HG03558 (cell line): ENCODE measurements around the gene SYT8.
"Not testable (repeated sequence)": the region's sequence is repeated elsewhere in the genome, so short reads cannot be mapped to it uniquely, and the experiment has no call there.

Experiments used
- ATAC-seq: cut with Tn5 transposase; IDR thresholded peaks from one replicate; pipeline ENCODE4 v1.9.1; 2021; ENCODE audit warnings: moderate number of reproducible peaks; ENCODE audit not compliant: unreplicated experiment; ENCODE audit errors: extremely low read depth

The SYT8 gene

GRCh38 chr11:1834779-1835670, at the start of gene SYT8:
Gene SYT8, plus strand, starts transcription at chr11:1834990. Its CDS starts 116 bp downstream, at chr11:1835106.
- ATAC-seq: no peak

- no peak for ATAC-seq
Measured at GRCh38 chr11:1785749-1786413, 48.9 kb upstream of the SYT8 start.

DNA sequence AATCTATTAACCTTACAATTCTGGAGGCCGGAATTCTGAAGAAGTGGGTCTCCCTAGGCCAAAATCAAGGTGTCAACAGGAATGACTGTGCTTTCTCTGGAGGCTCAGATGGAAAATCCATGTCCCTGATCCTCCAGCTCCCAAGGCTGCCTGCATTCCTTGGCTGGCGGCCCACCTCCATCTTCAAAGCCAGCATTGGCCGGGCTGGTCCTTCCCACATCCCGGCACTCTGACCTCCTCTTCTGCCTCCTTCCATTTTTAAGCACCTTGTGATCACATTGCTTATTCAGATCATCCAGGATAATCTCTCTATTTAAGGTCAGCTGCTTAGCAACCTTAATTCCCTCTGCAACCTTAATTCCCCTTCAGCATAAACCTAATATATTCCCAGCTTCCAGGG, 48.3 kb upstream of the SYT8 start:
- no peak for ATAC-seq

DNA sequence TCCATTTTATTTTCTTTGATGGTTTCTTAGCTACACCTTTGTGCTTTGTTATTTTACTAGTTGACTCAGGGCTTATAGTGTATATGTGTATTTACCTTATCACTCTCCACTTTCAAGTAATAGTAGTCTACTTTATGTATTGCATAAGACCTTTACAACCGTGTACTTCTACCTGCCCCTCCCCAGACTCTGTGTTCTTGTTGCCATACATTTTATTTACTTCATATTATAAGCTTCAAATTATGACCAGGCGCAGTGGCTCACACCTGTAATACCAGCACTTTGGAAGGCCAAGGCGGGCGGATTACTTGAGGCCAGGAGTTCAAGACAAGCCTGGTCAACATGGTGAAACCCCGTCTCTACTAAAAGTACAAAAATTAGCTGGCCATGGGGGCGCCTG, 42.9 kb upstream of the SYT8 start:
- no peak for ATAC-seq

DNA sequence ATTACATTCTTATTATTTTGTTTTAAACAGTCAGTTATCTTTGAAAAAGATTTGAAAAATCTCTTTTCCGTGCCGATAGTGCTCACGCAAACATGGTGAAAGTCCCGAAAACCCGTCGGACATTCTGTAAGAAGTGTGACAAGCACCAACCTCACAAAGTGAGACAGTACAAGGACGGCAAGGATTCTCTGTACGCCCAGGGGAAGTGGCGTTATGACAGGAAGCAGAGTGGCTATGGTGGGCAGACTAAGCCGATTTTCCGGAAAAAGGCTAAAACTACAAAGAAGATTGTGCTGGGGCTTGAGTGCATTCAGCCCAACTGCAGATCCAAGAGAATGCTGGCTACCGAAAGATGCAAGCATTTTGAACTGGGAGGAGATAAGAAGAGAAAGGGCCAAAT, 42.3 kb upstream of the SYT8 start:
- ATAC-seq: no peak

DNA sequence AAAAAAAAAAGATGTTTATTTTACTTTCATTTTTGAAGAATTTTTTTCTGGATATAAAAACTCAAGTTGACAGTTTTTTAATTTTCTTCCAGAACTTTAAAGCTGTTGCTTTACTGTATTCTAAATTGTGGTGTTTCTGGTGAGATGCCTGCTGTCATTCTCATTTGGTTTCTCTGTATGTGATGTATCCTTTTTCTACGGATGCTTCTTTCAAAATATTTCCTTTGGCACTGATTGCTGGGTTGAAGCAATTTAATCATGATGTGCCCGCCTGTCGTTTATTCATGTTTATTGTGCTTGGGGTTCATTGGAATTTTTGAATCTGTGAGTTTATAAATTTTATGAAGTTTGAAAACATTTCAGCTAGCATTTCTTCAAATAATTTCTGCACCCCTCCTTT, 41.7 kb upstream of the SYT8 start:
- ATAC-seq: no peak

- ATAC-seq: no peak
Measured at GRCh38 chr11:1796413-1797011, 38.3 kb upstream of the SYT8 start.

DNA sequence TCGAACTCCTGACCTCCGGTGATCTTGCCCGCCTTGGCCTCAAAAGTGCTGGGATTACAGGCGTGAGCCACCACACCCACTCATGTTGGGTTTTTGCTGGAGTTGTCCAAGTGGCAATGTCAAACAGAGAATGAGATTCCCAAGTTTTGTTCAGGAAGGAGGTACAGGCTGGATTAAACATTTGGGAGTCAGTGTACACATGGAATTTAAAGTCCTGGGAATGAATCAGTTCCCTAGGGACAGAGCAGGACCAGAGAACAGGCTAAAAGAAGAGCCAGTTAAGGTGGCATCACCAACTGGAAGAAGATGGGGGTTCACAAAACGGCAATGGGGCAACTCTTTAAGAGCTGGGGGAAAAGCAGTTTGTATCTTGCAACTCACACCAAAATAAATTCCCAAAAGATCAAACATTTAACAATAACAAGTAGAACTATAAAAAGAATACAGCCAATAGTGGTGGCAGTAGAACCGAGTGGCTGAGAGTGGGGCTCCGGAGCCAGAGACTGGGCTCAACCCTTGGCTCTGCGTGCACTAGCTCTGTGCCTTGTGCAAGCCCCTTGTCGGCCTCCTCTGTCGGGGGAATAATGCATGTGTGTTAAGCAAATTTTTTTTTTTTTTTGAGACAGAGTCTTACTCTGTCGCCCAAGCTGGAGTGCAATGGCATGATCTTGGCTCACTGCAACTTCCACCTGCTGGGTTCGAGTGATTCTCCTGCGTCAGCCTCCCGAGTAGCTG, 37.2 kb upstream of the SYT8 start:
- ATAC-seq: no peak

DNA sequence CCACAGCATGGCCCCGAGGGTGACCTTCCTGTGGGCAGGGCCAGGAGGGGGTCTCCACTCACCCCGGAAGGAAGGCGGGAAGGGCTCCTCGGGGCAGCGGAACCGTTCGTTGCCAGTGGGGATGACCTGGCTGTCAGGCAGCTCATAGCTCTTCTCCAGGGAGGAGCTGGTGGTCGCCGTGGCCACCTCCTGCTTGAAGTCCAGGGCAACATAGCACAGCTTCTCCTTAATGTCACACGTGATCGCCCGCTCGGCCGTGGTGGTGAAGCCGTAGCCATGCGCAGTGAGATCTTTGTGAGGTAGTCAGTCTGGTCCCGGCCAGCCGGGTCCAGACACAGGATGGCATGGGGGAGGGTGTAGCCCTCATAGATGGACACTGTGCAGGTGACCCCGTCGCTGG, 31.5 kb upstream of the SYT8 start:
- no peak for ATAC-seq

- ATAC-seq: not testable (repeated sequence)
Measured at GRCh38 chr11:1803835-1804519, 30.8 kb upstream of the SYT8 start.

GRCh38 chr11:1805525-1805924, 29.3 kb upstream of the SYT8 start:
- no peak for ATAC-seq

DNA sequence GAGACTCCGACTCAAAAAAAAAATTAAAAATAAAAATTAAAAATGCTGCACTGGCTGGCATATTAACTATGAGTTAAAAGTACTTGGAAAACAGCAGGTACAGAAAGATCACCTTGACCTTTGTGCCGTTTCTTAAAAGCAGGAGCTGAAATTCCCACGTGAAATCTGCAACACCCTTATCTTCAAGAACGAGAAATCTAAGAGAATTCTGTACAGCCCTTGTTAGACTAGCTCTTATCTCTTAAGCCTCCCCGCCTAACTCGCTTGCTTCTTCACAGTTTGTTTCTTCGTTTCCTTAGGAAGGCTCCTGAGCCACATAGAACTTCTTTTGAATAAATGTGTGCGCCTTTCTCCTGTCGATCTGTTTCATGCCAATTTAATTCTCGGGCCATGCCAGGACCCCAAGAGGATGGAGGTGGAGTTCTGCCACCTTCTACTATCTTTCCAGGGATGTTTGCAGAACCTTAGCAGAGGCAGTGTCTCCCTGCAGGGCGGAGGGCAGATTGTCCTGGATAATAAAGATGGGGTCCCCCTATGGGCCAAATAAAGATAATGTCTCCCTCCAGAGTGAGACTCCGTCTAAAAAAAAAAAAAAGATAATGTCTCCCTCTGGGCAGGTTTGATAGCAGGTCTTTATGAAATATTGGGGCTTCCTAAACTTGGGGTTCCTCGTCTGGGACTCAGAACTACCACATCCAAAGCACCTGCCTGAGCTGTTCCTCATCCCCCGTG, 27.4 kb upstream of the SYT8 start:
- ATAC-seq: no peak

DNA sequence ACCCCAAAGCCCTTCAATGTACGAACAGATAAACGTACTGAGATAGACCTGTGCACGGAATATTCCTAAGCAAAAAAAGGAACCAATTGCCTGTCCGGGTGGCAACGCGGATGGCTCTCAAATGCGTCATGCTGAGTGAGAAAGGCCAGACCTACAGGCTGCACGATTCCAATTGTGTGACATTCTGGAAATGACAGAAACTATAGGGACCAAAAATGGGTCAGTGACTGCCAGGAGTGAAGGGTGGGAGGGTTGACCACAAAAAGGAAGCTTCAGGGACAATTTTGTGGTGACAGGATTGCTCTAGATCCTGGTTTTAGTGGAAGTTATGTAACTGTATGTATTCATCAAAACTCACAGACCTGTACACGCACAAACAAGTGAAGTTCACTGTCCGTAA, 24.0 kb upstream of the SYT8 start:
- ATAC-seq: no peak

- ATAC-seq: no peak
Measured at GRCh38 chr11:1812274-1812673, 22.5 kb upstream of the SYT8 start.

DNA sequence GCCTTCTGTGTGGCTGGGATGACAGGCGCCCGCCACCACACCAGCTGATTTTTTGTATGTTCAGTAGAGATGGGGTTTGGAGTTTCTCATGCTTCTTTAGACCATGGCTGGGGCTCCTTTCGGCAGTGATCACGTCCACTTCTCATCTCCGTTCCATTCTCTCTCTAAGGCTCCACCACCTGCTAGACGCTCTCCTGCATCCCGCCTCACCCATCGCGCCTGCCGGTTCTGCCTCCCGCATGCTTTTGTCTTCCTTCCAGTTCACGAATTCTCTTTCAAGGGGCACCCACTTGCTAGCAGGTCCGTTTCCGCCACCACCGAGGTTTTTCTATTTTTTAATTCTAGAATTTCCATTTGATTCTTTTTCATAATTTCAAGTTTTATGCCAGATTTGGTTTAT, 22.0 kb upstream of the SYT8 start:
- ATAC-seq: no peak

DNA sequence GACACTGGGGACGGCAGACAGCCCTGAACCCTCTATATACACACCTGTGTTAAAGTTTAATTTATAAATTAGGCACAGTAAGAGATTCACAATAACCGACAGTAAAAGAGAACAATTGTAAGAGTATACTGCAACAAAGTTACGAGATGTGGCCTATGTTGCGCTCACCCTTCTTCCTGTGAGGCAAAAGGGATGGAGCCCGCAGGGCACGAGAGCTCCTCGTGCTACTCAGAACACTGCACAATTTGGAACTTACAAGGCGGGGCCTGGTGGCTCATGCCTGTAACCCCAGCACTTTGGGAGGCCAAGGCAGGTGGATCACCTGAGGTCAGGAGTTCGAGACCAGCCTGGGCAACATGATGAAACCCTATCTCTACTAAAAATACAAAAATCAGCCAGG, 21.4 kb upstream of the SYT8 start:
- not testable (repeated sequence) for ATAC-seq

DNA sequence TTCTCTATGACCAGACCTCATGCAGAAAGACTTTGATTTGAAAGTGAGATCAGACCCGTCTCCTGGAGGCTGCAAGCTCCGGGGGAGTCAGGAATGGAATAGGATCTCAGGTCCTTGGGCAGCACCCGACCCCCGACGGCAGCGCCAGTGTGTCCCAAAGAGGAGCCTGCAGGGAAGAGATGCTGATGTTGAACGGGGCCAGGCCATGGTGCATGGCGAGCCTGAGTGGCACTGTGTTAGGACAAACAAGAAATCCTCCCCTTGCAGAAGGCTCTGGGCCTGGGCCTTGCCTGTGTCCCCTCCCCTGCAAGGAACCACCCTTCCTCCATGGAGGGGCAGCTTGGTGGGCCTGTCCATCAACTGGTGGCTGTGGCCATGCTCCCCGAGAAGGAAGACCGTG, 20.1 kb upstream of the SYT8 start:
- ATAC-seq: no peak

DNA sequence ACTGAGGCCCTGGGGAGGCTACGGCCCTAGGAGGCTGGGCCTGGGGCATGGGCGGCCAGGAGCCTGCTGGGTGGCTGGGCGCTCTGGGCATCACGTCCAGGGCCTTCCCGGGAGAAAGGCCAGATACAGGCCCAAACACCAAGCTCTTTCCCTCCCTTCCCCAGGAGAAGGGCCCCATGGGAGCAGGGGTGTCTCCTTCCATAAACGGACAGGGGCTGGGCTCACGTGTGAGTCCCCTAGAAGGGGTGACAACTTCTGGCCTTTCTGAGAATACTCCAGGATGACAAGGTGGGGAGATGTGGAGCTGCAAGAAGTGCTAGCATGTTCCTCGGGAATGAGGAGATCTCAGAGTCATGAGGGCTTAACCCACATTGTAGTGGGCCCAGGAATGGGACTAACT, 19.5 kb upstream of the SYT8 start:
- no peak for ATAC-seq

DNA sequence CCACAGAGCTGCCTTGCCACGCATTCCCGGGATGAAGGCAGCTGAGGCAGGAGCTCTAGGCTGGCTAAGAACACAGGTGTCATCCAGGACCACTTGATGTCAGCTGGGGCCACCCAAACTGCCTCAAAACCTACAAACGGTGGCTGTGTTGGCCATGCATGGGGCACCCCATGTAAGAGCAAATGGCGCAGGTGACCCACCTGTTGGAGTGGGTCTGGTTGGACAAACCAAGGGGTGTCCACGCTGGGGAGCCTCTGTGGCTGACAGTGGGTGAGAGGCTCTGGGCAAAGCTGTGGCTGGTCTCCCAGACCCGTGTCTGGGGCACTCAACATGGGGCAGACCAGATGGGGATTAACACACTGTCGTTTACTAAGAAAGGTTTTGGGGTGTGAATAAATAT, 19.0 kb upstream of the SYT8 start:
- ATAC-seq: no peak
